Measurements from ENCODE around the gene RIC8B. TPM values are rescaled to one million over a fixed set of nuclear protein-coding genes. Genes with fewer than 3 reads are reported as not detected.

RIC8B gene
- total RNA-seq, 2 donors from 2014 or later, result 19.6 to 23.3 TPM

GRCh38 chr12:106845902-106846301 lies 71.4 kb downstream of the RIC8B start:
- Histone ChIP-seq H3K4me3 (ENCODE audit: low read length) (no peak overlapping the region), H3K9me3 (ENCODE audit: control insufficient read depth, low read length) (peaks cover 10% of the 10 kb centered on the region), H3K27me3 (ENCODE audit: control insufficient read depth, insufficient read depth, low read length, poor library complexity, severe bottlenecking) (no peaks in the 10 kb centered on the region), H3K9ac (ENCODE audit: extremely low read depth, low read length, poor library complexity, severe bottlenecking) (no peak overlapping the region), H3K27ac (ENCODE audit: low read depth, low read length) (no peak overlapping the region), H3K4me1 (ENCODE audit: control insufficient read depth, insufficient read depth, low read length) (no peaks in the 10 kb centered on the region), H3K36me3 (ENCODE audit: control insufficient read depth, insufficient read depth, low read length) (peaks cover 29% of the 10 kb centered on the region)
- peaks cover 8% of the 10 kb centered on the region for H3K9me3 Mint-ChIP-seq
- no peak overlapping the region for H3K27ac Mint-ChIP-seq
- H3K27me3 Mint-ChIP-seq (ENCODE audit: insufficient read depth), result no peaks in the 10 kb centered on the region
- DNase-seq, result no peak
- TF ChIP-seq CTCF (conservative IDR thresholded peaks at IDR 0.05), result no peak
- 86 to 91% methylated on average over 4 of the region's 4 CpGs for WGBS, 2 experiments (ENCODE audit: insufficient coverage in 1 of 2, insufficient read length in 1 of 2)
- no peak overlapping the region for H3K4me3 Mint-ChIP-seq
- no peaks in the 10 kb centered on the region for H3K4me1 Mint-ChIP-seq
- peaks cover 22% of the 10 kb centered on the region for H3K36me3 Mint-ChIP-seq (ENCODE audit: low read depth)

DNA sequence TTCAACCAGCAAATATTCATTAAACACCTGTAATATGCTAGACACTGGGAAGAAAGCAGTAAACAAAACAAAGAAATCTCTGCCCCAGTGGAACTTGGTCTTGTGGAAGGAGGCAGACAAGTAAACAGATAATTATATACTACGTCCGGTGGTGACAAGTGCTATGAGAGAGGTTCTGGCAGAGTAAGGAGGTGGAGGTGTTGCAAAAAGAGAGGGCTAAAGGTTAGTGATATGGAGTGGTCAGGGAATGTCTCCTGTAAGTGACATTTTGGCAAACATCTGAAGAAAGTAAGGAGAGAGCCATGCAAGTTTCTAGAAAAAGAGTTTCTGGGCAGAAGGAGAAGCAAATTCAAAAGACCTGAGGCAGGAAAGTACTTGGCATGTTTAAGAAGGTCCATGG lies 73.4 kb downstream of the RIC8B start:
- 94 to 95% methylated on average over 2 of the region's 2 CpGs for WGBS, 2 experiments (ENCODE audit: insufficient coverage in 1 of 2, insufficient read length in 1 of 2)

GRCh38 chr12:106851306-106851705 lies 76.8 kb downstream of the RIC8B start:
- Histone ChIP-seq H3K27me3 (ENCODE audit: control insufficient read depth, insufficient read depth, low read length, poor library complexity, severe bottlenecking) (no peaks in the 10 kb centered on the region), H3K9ac (ENCODE audit: extremely low read depth, low read length, poor library complexity, severe bottlenecking) (no peak overlapping the region), H3K27ac (ENCODE audit: low read depth, low read length) (no peak overlapping the region), H3K4me1 (ENCODE audit: control insufficient read depth, insufficient read depth, low read length) (no peaks in the 10 kb centered on the region), H3K9me3 (ENCODE audit: control insufficient read depth, low read length) (peaks cover 10% of the 10 kb centered on the region), H3K4me3 (ENCODE audit: low read length) (no peak overlapping the region), H3K36me3 (ENCODE audit: control insufficient read depth, insufficient read depth, low read length) (peaks cover 26% of the 10 kb centered on the region)
- Mint-ChIP-seq H3K27me3 (ENCODE audit: insufficient read depth) (no peaks in the 10 kb centered on the region), H3K36me3 (ENCODE audit: low read depth) (peaks cover 21% of the 10 kb centered on the region), H3K27ac (no peak overlapping the region), H3K9me3 (peaks cover 8% of the 10 kb centered on the region), H3K4me3 (no peak overlapping the region), H3K4me1 (no peaks in the 10 kb centered on the region)
- TF ChIP-seq CTCF (conservative IDR thresholded peaks at IDR 0.05), result no peak
- no peak for DNase-seq
- 95 to 98% methylated on average over 4 to 5 of the region's 5 CpGs for WGBS, 2 experiments (ENCODE audit: insufficient coverage in 1 of 2, insufficient read length in 1 of 2)

More for the DNA sequence above, 73.4 kb downstream of the RIC8B start:
- H3K27ac ChIP-seq (ENCODE audit: low read depth, low read length), result no peak overlapping the region
- H3K4me1 ChIP-seq (ENCODE audit: control insufficient read depth, insufficient read depth, low read length), result no peaks in the 10 kb centered on the region
- no peak overlapping the region for H3K4me3 ChIP-seq (ENCODE audit: low read length)
- no peak for TF ChIP-seq CTCF (conservative IDR thresholded peaks at IDR 0.05)
- no peak overlapping the region for H3K9ac ChIP-seq (ENCODE audit: extremely low read depth, low read length, poor library complexity, severe bottlenecking)
- Mint-ChIP-seq H3K4me1 (no peaks in the 10 kb centered on the region), H3K4me3 (no peak overlapping the region), H3K27me3 (ENCODE audit: insufficient read depth) (no peaks in the 10 kb centered on the region), H3K27ac (no peak overlapping the region), H3K9me3 (peaks cover 8% of the 10 kb centered on the region), H3K36me3 (ENCODE audit: low read depth) (peaks cover 28% of the 10 kb centered on the region)
- peaks cover 35% of the 10 kb centered on the region for H3K36me3 ChIP-seq (ENCODE audit: control insufficient read depth, insufficient read depth, low read length)
- H3K27me3 ChIP-seq (ENCODE audit: control insufficient read depth, insufficient read depth, low read length, poor library complexity, severe bottlenecking), result no peaks in the 10 kb centered on the region
- H3K9me3 ChIP-seq (ENCODE audit: control insufficient read depth, low read length), result peaks cover 10% of the 10 kb centered on the region
- no peak for DNase-seq

All from endodermal cell (in vitro differentiated cells).